ENCODE results near the gene COX8A.
"Not testable (repeated sequence)": the region's sequence is repeated elsewhere in the genome, so short reads cannot be mapped to it uniquely, and the experiment has no call there.

COX8A gene

GRCh38 chr11:63974259-63975143 is at the start of gene COX8A:
Gene COX8A, plus strand, starts transcription at chr11:63974620. Its CDS starts 61 bp downstream, at chr11:63974681.
- peak; percentile 100 for DNase-seq

- DNase-seq: no peak
These were observed 44.8 kb upstream of the COX8A start for GRCh38 chr11:63929616-63930015.

- DNase-seq: no peak
These were observed 43.4 kb upstream of the COX8A start for GRCh38 chr11:63931045-63931444.

- DNase-seq: no peak
These were observed 42.5 kb upstream of the COX8A start for GRCh38 chr11:63931876-63932275.

GRCh38 chr11:63933459-63933858 is 41.0 kb upstream of the COX8A start:
- no peak for DNase-seq

- no peak for DNase-seq
These were observed 36.5 kb upstream of the COX8A start for GRCh38 chr11:63937713-63938478.

GRCh38 chr11:63938479-63939396 is 35.7 kb upstream of the COX8A start, which contains the start of gene NAA40:
Gene NAA40, plus strand, starts transcription at chr11:63939002. Its CDS starts 95 bp downstream, at chr11:63939097.
- DNase-seq: peak; percentile 86

GRCh38 chr11:63939397-63939891 is 35.0 kb upstream of the COX8A start:
- no peak for DNase-seq

- peak; percentile 58 for DNase-seq
These were observed 33.6 kb upstream of the COX8A start for GRCh38 chr11:63940786-63941185.

- no peak for DNase-seq
These were observed 32.5 kb upstream of the COX8A start for GRCh38 chr11:63941901-63942300.

- no peak for DNase-seq
These were observed 31.6 kb upstream of the COX8A start for GRCh38 chr11:63942803-63943202.

GRCh38 chr11:63944987-63945386 is 29.4 kb upstream of the COX8A start:
- no peak for DNase-seq

- DNase-seq: peak; percentile 55
These were observed 28.8 kb upstream of the COX8A start for GRCh38 chr11:63945477-63946163.

- DNase-seq: no peak
These were observed 22.5 kb upstream of the COX8A start for GRCh38 chr11:63951779-63952536.

GRCh38 chr11:63952570-63952969 is 21.9 kb upstream of the COX8A start:
- no peak for DNase-seq

GRCh38 chr11:63958008-63958407 is 16.4 kb upstream of the COX8A start:
- no peak for DNase-seq

- DNase-seq: no peak
These were observed 12.6 kb upstream of the COX8A start for GRCh38 chr11:63961608-63962412.

- not testable (repeated sequence) for DNase-seq
These were observed 10.5 kb upstream of the COX8A start for GRCh38 chr11:63963895-63964294.

GRCh38 chr11:63966444-63966843 is 8.0 kb upstream of the COX8A start:
- DNase-seq: no peak

GRCh38 chr11:63969461-63969860 is 5.0 kb upstream of the COX8A start:
- DNase-seq: no peak
